Measurements from ENCODE around the gene KPNA6. TPM values are rescaled to one million over a fixed set of nuclear protein-coding genes. Genes with fewer than 3 reads are reported as not detected.

Gene KPNA6
- total and polyA plus RNA-seq, 10 of the 15 experiments (the other 5 are each of a cell fraction or from before 2014, with no cell fraction given): 11.1 to 55.6 (median 25.9) TPM

DNA sequence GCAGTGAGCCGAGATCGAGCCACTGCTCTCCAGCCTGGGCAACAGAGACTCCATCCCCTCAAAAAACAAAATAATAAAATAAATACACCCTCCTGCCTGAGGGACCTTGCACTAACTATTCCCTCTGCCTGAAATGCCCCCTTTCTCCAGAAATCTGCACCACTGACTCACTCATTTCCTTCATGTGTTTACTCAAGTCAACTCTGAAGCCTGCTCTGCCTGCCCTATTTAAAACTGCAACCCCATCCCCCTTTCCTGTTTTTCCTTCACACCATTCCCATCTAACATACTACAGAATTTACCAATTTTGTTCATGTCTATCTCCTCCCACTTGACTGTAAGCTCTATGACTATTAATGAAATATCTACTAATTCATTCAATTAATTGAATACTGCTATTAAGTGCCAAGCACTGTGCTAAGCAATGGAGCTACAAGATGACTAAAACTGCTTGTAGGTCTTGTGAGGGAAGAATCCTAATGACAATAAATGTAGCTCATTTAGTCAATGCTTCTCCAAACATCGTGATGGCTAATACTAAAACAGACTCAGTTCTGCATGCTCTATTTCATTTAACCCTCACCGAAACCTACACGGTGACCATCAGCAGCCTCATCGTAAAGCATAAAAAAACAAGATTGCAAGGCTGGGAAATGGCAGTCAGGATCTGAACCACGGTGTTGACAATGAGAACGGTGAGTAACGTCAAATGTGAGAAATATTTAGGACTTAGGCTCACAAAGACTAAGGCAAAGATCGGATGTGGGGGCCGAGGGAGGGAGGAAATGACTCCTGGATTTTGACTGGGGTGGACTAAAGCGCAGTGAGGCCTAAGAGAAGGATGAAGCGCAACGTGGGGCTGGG is 35.9 kb upstream of the KPNA6 start (continued):
- TF ChIP-seq, protein P1, sequence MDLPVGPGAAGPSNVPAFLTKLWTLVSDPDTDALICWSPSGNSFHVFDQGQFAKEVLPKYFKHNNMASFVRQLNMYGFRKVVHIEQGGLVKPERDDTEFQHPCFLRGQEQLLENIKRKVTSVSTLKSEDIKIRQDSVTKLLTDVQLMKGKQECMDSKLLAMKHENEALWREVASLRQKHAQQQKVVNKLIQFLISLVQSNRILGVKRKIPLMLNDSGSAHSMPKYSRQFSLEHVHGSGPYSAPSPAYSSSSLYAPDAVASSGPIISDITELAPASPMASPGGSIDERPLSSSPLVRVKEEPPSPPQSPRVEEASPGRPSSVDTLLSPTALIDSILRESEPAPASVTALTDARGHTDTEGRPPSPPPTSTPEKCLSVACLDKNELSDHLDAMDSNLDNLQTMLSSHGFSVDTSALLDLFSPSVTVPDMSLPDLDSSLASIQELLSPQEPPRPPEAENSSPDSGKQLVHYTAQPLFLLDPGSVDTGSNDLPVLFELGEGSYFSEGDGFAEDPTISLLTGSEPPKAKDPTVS (IDR thresholded peaks at IDR 0.05; ENCODE audit: low read depth, low read length): no peak
- TF ChIP-seq, protein P2, sequence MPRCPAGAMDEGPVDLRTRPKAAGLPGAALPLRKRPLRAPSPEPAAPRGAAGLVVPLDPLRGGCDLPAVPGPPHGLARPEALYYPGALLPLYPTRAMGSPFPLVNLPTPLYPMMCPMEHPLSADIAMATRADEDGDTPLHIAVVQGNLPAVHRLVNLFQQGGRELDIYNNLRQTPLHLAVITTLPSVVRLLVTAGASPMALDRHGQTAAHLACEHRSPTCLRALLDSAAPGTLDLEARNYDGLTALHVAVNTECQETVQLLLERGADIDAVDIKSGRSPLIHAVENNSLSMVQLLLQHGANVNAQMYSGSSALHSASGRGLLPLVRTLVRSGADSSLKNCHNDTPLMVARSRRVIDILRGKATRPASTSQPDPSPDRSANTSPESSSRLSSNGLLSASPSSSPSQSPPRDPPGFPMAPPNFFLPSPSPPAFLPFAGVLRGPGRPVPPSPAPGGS (IDR thresholded peaks at IDR 0.05; ENCODE audit: borderline replicate concordance, insufficient read depth, low read depth, low read length, poor library complexity, severe bottlenecking): no peak

DNA sequence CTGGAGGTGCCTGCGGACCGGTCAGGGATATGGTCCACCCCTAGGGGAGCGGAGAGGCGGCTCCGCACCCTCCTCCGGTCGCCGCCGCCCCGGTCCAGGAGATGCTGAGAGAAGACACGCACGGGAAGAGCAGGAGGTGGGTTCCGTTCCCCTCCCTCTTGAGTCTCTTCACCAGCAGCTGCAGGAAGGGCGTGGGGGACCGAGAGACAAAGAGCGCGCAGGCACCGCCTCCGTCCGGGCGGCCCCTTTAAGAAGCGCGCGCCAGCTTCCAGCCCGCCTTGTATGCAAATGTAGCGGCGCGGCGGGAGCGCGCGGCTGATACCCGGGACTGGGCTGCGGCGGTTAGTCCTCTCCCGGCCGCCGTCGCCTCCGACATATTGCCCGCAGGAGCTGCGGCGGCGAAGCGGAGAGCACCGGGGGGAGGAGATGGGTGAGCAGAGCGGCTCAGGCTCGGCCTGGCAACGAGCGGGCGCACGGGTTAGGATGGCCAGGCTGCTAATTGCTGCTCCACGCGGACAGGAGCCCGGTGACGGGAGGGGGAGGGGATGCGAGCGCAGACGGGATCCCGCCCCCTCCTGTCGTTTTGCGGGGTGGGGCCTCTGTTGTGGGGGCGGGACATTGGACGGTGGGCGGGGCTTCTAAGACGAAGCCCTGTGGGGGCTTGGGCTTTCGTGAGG is 35.1 kb upstream of the KPNA6 start, which contains the start of gene TMEM39B:
TMEM39B (plus strand) TSS at position 318 of the 677 bp plus-strand sequence; CDS start at position 427, 109 bp downstream.
- WGBS (ENCODE audit: insufficient coverage, insufficient replicate concordance, low lambda C conversion rate, missing lambda C conversion rate): under 1% methylated on average over 58 of the region's 67 CpGs
- peak within 1 kb of the TSS; percentile 87 for H2AFZ ChIP-seq (ENCODE audit: control insufficient read depth, low read depth, low read length)
- ChIA-PET RAD21 (ENCODE audit: unreplicated experiment) (interaction anchor here (0.7 to 2.6 kb wide), 27 partner anchors 10 to 359 kb away, joined by 3 to 29 read pairs (median 5); partner anchors contain the start of genes CCDC28B, IQCC, KHDRBS1 and KPNA6), SMC1A (ENCODE audit: uncharacterized antibody, unreplicated experiment) (interaction anchor here (0.6 to 3.2 kb wide), 16 partner anchors 8 to 257 kb away, joined by 3 to 17 read pairs (median 4); partner anchors contain the start of genes KPNA6, SPOCD1 and TXLNA), CTCF (interaction anchor here (0.6 to 5.4 kb wide), 19 partner anchors 9 to 913 kb away, joined by 3 to 56 read pairs (median 4); partner anchors contain the start of genes CCDC28B, KPNA6 and TXLNA), POLR2A (interaction anchor here (0.6 to 5.0 kb wide), 21 partner anchors 9 to 700 kb away, joined by 3 to 58 read pairs (median 4); partner anchors contain the start of genes HDAC1, IQCC, KHDRBS1 and KPNA6)
- no TSS peak for BruUV-seq (replicated peaks)
- peak within 1 kb of the TSS; percentile 92 for H3K4me3 ChIP-seq
- peaks cover 8% of the 10 kb centered on the region for H3K79me2 ChIP-seq (ENCODE audit: control insufficient read depth, insufficient read depth, low read length)
- H3K9ac ChIP-seq (ENCODE audit: control insufficient read depth, insufficient read depth, low read length): peak within 1 kb of the TSS; percentile 58
- H3K36me3 ChIP-seq (ENCODE audit: control insufficient read depth in 2 of 2, insufficient read depth in 2 of 2, low read length in 1 of 2): peaks cover 9 to 14% of the 10 kb centered on the region in 2 experiments
- DNase-seq (ENCODE audit: low read depth, low spot score) (peak; percentile 72), FAIRE-seq (peak; percentile 68), ATAC-seq (peak; percentile 92)
- in situ Hi-C loops (cut with MboI) (no loop called here), intact Hi-C loops (cut with micrococcal nuclease; ENCODE audit: unreplicated experiment) (loop anchor here (5.0 kb wide), 1 partner anchor 35 kb away; the partner anchor contains the start of gene KPNA6)
- H3K9me3 ChIP-seq (replicated peaks; ENCODE audit: control insufficient read depth, insufficient read depth, low read length): no peaks in the 10 kb centered on the region
- peak within 1 kb of the TSS; percentile 70 for H3K27ac ChIP-seq (ENCODE audit: control insufficient read depth, insufficient read depth)
- peak within 1 kb of the TSS; percentile 100 for H3K4me2 ChIP-seq (ENCODE audit: control insufficient read depth, insufficient read depth)
- H4K20me1 ChIP-seq (ENCODE audit: control insufficient read depth, insufficient read depth): no peaks in the 10 kb centered on the region
- no peaks in the 10 kb centered on the region for H3K27me3 ChIP-seq (replicated peaks in 1 of 2; ENCODE audit: control insufficient read depth in 2 of 2, insufficient read depth in 2 of 2, low read length in 1 of 2)
- H3K4me1 ChIP-seq (ENCODE audit: control insufficient read depth, insufficient read depth, low read length): peaks cover 13% of the 10 kb centered on the region
- TF ChIP-seq POLR2AphosphoS2 (IDR thresholded peaks at IDR 0.05; ENCODE audit: low read depth, low read length) (0 out of 2 replicates have a peak, but pooled peaks have one; percentile 75), BCL11A (IDR thresholded peaks at IDR 0.05; ENCODE audit: low read depth, low read length) (no peak), ASH2L (IDR thresholded peaks at IDR 0.05; ENCODE audit: borderline replicate concordance, low read depth) (peak; percentile 97; the same call in 1 of the 2 replicates), CBX5 (IDR thresholded peaks at IDR 0.05; ENCODE audit: low read depth) (no peak), PAX5 (IDR thresholded peaks at IDR 0.05; ENCODE audit: borderline replicate concordance, low read depth, low read length) (peak; percentile 61; the same call in 1 of the 2 replicates)
- TF ChIP-seq, protein P3, sequence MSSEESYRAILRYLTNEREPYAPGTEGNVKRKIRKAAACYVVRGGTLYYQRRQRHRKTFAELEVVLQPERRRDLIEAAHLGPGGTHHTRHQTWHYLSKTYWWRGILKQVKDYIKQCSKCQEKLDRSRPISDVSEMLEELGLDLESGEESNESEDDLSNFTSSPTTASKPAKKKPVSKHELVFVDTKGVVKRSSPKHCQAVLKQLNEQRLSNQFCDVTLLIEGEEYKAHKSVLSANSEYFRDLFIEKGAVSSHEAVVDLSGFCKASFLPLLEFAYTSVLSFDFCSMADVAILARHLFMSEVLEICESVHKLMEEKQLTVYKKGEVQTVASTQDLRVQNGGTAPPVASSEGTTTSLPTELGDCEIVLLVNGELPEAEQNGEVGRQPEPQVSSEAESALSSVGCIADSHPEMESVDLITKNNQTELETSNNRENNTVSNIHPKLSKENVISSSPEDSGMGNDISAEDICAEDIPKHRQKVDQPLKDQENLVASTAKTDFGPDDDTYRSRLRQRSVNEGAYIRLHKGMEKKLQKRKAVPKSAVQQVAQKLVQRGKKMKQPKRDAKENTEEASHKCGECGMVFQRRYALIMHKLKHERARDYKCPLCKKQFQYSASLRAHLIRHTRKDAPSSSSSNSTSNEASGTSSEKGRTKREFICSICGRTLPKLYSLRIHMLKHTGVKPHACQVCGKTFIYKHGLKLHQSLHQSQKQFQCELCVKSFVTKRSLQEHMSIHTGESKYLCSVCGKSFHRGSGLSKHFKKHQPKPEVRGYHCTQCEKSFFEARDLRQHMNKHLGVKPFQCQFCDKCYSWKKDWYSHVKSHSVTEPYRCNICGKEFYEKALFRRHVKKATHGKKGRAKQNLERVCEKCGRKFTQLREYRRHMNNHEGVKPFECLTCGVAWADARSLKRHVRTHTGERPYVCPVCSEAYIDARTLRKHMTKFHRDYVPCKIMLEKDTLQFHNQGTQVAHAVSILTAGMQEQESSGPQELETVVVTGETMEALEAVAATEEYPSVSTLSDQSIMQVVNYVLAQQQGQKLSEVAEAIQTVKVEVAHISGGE (CRISPR knock-in tag; IDR thresholded peaks at IDR 0.05): no peak
- TF ChIP-seq, protein P4, sequence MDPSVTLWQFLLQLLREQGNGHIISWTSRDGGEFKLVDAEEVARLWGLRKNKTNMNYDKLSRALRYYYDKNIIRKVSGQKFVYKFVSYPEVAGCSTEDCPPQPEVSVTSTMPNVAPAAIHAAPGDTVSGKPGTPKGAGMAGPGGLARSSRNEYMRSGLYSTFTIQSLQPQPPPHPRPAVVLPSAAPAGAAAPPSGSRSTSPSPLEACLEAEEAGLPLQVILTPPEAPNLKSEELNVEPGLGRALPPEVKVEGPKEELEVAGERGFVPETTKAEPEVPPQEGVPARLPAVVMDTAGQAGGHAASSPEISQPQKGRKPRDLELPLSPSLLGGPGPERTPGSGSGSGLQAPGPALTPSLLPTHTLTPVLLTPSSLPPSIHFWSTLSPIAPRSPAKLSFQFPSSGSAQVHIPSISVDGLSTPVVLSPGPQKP (IDR thresholded peaks at IDR 0.05; ENCODE audit: low read depth, low read length): 0 out of 2 replicates have a peak, but pooled peaks have one; percentile 6
